GM21367 (cell line): Measurements from ENCODE around the gene ART4.

Experiments
- ATAC-seq: cut with Tn5 transposase; IDR thresholded peaks from one replicate; pipeline ENCODE4 v1.9.1; 2021; ENCODE audit not compliant: unreplicated experiment

Gene ART4

GRCh38 chr12:14811486-14811885 is 31.8 kb downstream of the ART4 start:
- no peak for ATAC-seq

- no peak for ATAC-seq
Observed at GRCh38 chr12:14810953-14811483, 32.3 kb downstream of the ART4 start.

GRCh38 chr12:14810167-14810952 is 33.0 kb downstream of the ART4 start:
- ATAC-seq, result no peak

GRCh38 chr12:14803830-14804160 is 39.5 kb downstream of the ART4 start:
- peak; percentile 20 for ATAC-seq

- ATAC-seq, result peak; percentile 99
Observed at GRCh38 chr12:14803011-14803829, 40.1 kb downstream of the ART4 start, which contains the start of the genes C12orf60 and WBP11. TSS of gene C12orf60 (plus strand) at chr12:14803670. CDS start at chr12:14822936, 19,266 bp downstream. TSS of gene WBP11 (minus strand) at chr12:14803478. CDS start at chr12:14801383, 2,095 bp downstream.

GRCh38 chr12:14802721-14803010 is 40.7 kb downstream of the ART4 start:
- no peak for ATAC-seq

- no peak for ATAC-seq
Observed at GRCh38 chr12:14802247-14802646, 41.1 kb downstream of the ART4 start.

- no peak for ATAC-seq
Observed at GRCh38 chr12:14795028-14795448, 48.3 kb downstream of the ART4 start.

GRCh38 chr12:14785568-14785967 is 57.8 kb downstream of the ART4 start:
- ATAC-seq, result no peak

GRCh38 chr12:14784471-14784870 is 58.9 kb downstream of the ART4 start:
- ATAC-seq, result no peak

- ATAC-seq, result peak; percentile 39
Observed at GRCh38 chr12:14782756-14783155, 60.6 kb downstream of the ART4 start.

- no peak for ATAC-seq
Observed at GRCh38 chr12:14781563-14781962, 61.8 kb downstream of the ART4 start.

- no peak for ATAC-seq
Observed at GRCh38 chr12:14780859-14781258, 62.5 kb downstream of the ART4 start.

GRCh38 chr12:14779834-14780233 is 63.5 kb downstream of the ART4 start:
- no peak for ATAC-seq

GRCh38 chr12:14777271-14777670 is 66.1 kb downstream of the ART4 start:
- ATAC-seq, result no peak

GRCh38 chr12:14776236-14776961 is 66.9 kb downstream of the ART4 start:
- no peak for ATAC-seq

GRCh38 chr12:14775636-14775980 is 67.7 kb downstream of the ART4 start:
- ATAC-seq, result no peak
